HG02852 (cell line): Measurements from ENCODE around the gene TPRKB.
"Not testable (repeated sequence)": the region's sequence is repeated elsewhere in the genome, so short reads cannot be mapped to it uniquely, and the experiment has no call there.

Experiments used
- ATAC-seq: cut with Tn5 transposase; IDR thresholded peaks from one replicate; pipeline ENCODE4 v1.9.1; 2021; ENCODE audit warnings: mild to moderate bottlenecking, moderate library complexity; ENCODE audit not compliant: unreplicated experiment

The TPRKB gene

GRCh38 chr2:73736855-73737779, at the start of gene TPRKB:
Gene TPRKB (minus strand): TSS chr2:73737345. CDS start chr2:73734569, 2,776 bp downstream.
- ATAC-seq = peak; percentile 99

- not testable (repeated sequence) for ATAC-seq
Measured at GRCh38 chr2:73783883-73784282, 46.7 kb upstream of the TPRKB start, which contains the start of gene C2orf78. Gene C2orf78 (plus strand): TSS chr2:73784183. CDS start chr2:73784310, 127 bp downstream.

- not testable (repeated sequence) for ATAC-seq
Measured at GRCh38 chr2:73783402-73783801, 46.3 kb upstream of the TPRKB start.

- no peak for ATAC-seq
Measured at GRCh38 chr2:73780237-73780582, 43.1 kb upstream of the TPRKB start.

- ATAC-seq = peak; percentile 96
Measured at GRCh38 chr2:73779467-73780236, 42.5 kb upstream of the TPRKB start, which contains the start of gene DUSP11. Gene DUSP11 (minus strand): TSS chr2:73780103. CDS start chr2:73779974, 129 bp downstream.

GRCh38 chr2:73778867-73779466, 41.8 kb upstream of the TPRKB start:
- not testable (repeated sequence) for ATAC-seq

- ATAC-seq = no peak
Measured at GRCh38 chr2:73776869-73777519, 39.8 kb upstream of the TPRKB start.

GRCh38 chr2:73776381-73776780, 39.2 kb upstream of the TPRKB start:
- ATAC-seq = no peak

- ATAC-seq = no peak
Measured at GRCh38 chr2:73772819-73773218, 35.7 kb upstream of the TPRKB start.

GRCh38 chr2:73770725-73771124, 33.6 kb upstream of the TPRKB start:
- no peak for ATAC-seq

GRCh38 chr2:73766994-73767393, 29.8 kb upstream of the TPRKB start:
- no peak for ATAC-seq

GRCh38 chr2:73766349-73766748, 29.2 kb upstream of the TPRKB start:
- no peak for ATAC-seq

- no peak for ATAC-seq
Measured at GRCh38 chr2:73764945-73765344, 27.8 kb upstream of the TPRKB start.

- ATAC-seq = no peak
Measured at GRCh38 chr2:73762571-73762970, 25.4 kb upstream of the TPRKB start.

GRCh38 chr2:73759904-73760303, 22.8 kb upstream of the TPRKB start:
- no peak for ATAC-seq

- no peak for ATAC-seq
Measured at GRCh38 chr2:73759285-73759764, 22.2 kb upstream of the TPRKB start.

GRCh38 chr2:73754332-73754731, 17.2 kb upstream of the TPRKB start:
- ATAC-seq = not testable (repeated sequence)

GRCh38 chr2:73749314-73749713, 12.2 kb upstream of the TPRKB start:
- ATAC-seq = no peak

- no peak for ATAC-seq
Measured at GRCh38 chr2:73746877-73747208, 9.7 kb upstream of the TPRKB start.

- no peak for ATAC-seq
Measured at GRCh38 chr2:73746015-73746876, 9.1 kb upstream of the TPRKB start.
